ENCODE data around the gene PADI6. TPM values are rescaled to one million over a fixed set of nuclear protein-coding genes. Genes with fewer than 3 reads are reported as not detected.
A peak's percentile ranks its signal among the peaks of the same experiment; 100 is the strongest.

Gene PADI6
- total and polyA plus RNA-seq, 7 experiments from 2014 or later = not detected

DNA sequence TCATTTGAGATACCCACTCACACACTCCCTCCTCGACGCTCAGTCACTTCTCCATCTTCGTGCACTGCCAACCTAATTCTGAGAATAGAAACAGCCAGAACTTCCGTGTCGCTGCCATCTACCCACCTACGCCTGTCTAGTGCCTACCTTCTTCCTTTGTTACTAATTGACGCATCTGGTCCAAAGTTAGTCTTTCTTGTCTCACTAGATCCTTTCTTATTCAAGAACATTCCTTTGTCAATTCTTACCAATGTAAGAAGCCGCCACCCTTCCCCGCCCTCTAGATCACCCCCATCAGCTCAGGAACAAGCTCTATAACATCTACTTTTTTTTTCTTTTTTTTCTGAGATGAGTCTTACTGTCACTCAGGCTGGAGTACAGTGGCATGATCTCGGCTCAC is 3.7 kb downstream of the PADI6 start:
- Histone ChIP-seq H3K4me3 (ENCODE audit: low read length) (no peak overlapping the region), H3K27me3 (ENCODE audit: control insufficient read depth in 2 of 2, insufficient read depth in 2 of 2, low read length in 2 of 2) (no peaks in the 10 kb centered on the region), H3K4me1 (ENCODE audit: control insufficient read depth in 2 of 2, insufficient read depth in 2 of 2, low read length in 2 of 2) (no peaks in the 10 kb centered on the region), H3K27ac (ENCODE audit: low read depth, low read length) (no peak overlapping the region), H3K9me3 (ENCODE audit: control insufficient read depth in 2 of 3, low read length in 3 of 3) (no peaks in the 10 kb centered on the region), H3K36me3 (ENCODE audit: control insufficient read depth in 2 of 3, insufficient read depth in 3 of 3, low read length in 3 of 3) (no peaks in the 10 kb centered on the region)
- no peaks in the 10 kb centered on the region for H3K36me3 Mint-ChIP-seq
- CTCF ChIA-PET = no interaction called here
- ATAC-seq = no peak
- peaks cover 0 to 10% (median 3%) of the 10 kb centered on the region in 5 donors for H3K27me3 Mint-ChIP-seq
- H3K4me3 Mint-ChIP-seq = no peak overlapping the region
- no peak for DNase-seq
- no peaks in the 10 kb centered on the region for H3K4me1 Mint-ChIP-seq
- intact Hi-C loops (cut with micrococcal nuclease) = no loop called here
- no peak overlapping the region for H3K27ac Mint-ChIP-seq
- POLR2A ChIA-PET = no interaction called here
- H3K9me3 Mint-ChIP-seq = no peaks in the 10 kb centered on the region

DNA sequence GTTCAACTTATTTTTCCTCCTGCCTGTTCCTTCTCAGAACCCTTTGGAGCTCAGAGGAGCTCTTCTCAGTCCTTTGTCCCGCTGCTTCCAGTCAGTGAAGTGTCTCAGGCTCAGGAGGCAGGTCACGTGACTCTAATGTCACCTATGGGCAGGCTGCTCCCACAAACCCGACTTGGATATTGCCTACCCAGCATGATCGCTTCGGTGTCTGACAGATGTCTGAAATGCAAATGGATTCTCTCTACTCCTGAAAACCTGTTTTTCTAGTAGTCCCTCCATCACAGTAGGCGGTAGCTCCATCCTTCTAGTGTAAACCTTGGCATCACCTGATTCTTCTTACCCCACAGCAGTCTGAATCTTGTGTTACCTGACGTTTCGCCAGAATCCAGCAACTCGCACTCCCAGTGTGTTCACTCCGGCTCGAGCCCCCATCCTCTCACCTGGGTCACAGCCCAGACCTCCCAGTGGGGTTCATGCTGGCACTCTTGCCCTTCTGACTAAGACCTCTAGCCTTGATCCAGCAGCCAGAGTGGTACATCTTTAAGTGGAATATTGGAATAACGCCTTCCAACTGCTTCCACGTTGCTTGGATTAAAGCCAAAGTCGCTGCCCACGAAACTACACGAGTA is 5.4 kb downstream of the PADI6 start:
- no peaks in the 10 kb centered on the region for H3K9me3 ChIP-seq (ENCODE audit: control insufficient read depth in 2 of 3, low read length in 3 of 3)
- DNase-seq = no peak
- ATAC-seq = no peak
- H3K4me1 ChIP-seq (ENCODE audit: control insufficient read depth in 2 of 2, insufficient read depth in 2 of 2, low read length in 2 of 2) = no peaks in the 10 kb centered on the region
- CTCF ChIA-PET = no interaction called here
- Mint-ChIP-seq H3K27ac (no peak overlapping the region), H3K4me3 (no peak overlapping the region), H3K4me1 (no peaks in the 10 kb centered on the region), H3K9me3 (no peaks in the 10 kb centered on the region), H3K36me3 (no peaks in the 10 kb centered on the region), H3K27me3 (peaks cover 4 to 10% (median 6%) of the 10 kb centered on the region in 5 donors)
- intact Hi-C loops (cut with micrococcal nuclease) = no loop called here
- no peaks in the 10 kb centered on the region for H3K36me3 ChIP-seq (ENCODE audit: control insufficient read depth in 2 of 3, insufficient read depth in 3 of 3, low read length in 3 of 3)
- H3K4me3 ChIP-seq (ENCODE audit: low read length) = no peak overlapping the region
- H3K27me3 ChIP-seq (ENCODE audit: control insufficient read depth in 2 of 2, insufficient read depth in 2 of 2, low read length in 2 of 2) = no peaks in the 10 kb centered on the region
- POLR2A ChIA-PET = no interaction called here
- H3K27ac ChIP-seq (ENCODE audit: low read depth, low read length) = no peak overlapping the region

DNA sequence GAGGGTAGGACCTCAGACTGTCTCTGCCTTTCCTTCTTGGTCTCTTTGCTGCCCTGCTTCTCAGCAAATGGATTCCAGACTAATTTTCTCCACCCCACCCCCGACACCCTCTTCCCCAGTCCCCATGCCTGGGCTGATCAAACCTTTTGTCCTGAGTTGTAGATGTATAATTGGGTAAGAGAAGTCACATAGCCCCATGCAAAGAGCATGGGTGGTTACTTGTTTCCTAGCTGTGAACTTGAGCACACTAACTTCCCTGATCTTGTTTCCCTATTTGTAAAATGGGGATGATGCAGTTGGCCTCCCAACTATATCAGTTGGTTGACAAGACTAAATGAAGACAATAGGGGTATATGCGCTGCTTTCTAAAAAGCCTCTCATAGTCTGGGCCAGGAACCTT is 9.2 kb downstream of the PADI6 start:
- Histone ChIP-seq H3K27me3 (ENCODE audit: control insufficient read depth in 2 of 2, insufficient read depth in 2 of 2, low read length in 2 of 2) (no peaks in the 10 kb centered on the region), H3K36me3 (ENCODE audit: control insufficient read depth in 2 of 3, insufficient read depth in 3 of 3, low read length in 3 of 3) (no peaks in the 10 kb centered on the region), H3K4me1 (ENCODE audit: control insufficient read depth in 2 of 2, insufficient read depth in 2 of 2, low read length in 2 of 2) (no peaks in the 10 kb centered on the region), H3K4me3 (ENCODE audit: low read length) (no peak overlapping the region), H3K9me3 (ENCODE audit: control insufficient read depth in 2 of 3, low read length in 3 of 3) (no peaks in the 10 kb centered on the region), H3K27ac (ENCODE audit: low read depth, low read length) (no peak overlapping the region)
- intact Hi-C loops (cut with micrococcal nuclease) = no loop called here
- H3K36me3 Mint-ChIP-seq = no peaks in the 10 kb centered on the region
- POLR2A ChIA-PET = no interaction called here
- no peak overlapping the region for H3K27ac Mint-ChIP-seq
- CTCF ChIA-PET = no interaction called here
- peaks cover 4 to 12% (median 9%) of the 10 kb centered on the region in 5 donors for H3K27me3 Mint-ChIP-seq
- H3K9me3 Mint-ChIP-seq = no peaks in the 10 kb centered on the region
- no peak overlapping the region for H3K4me3 Mint-ChIP-seq
- H3K4me1 Mint-ChIP-seq = no peaks in the 10 kb centered on the region
- ATAC-seq = no peak
- DNase-seq = no peak

DNA sequence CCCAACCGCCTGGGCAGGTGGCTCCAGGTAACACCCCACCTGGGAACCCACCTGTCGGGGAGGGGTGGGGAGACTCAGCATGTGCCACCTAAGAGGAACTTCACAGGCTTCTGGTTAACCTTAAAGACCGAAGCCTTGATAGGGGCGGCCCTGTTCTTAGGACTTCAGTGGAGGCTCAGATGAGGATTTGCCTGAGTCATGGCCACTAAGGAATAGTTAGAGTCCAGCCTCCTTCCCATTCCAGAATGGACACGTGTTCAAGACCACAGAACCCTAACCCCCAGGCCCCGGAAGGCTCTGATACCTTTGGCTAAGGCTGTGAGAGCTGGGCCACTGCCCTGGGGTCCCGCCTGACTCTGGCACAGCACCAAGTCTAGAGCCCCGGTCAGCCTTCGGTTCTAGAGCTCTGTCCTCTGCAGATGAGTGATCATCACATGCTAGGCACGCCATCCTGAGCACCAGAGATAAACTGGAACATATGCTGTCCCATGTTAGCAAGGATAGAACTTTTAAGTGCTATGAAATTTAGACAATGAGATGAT is 20.3 kb downstream of the PADI6 start:
- DNase-seq = no peak
- Histone ChIP-seq H3K4me1 (ENCODE audit: control insufficient read depth in 2 of 2, insufficient read depth in 2 of 2, low read length in 2 of 2) (no peaks in the 10 kb centered on the region), H3K4me3 (ENCODE audit: low read length) (no peak overlapping the region), H3K9me3 (ENCODE audit: control insufficient read depth in 2 of 3, low read length in 3 of 3) (no peaks in the 10 kb centered on the region), H3K27me3 (ENCODE audit: control insufficient read depth in 2 of 2, insufficient read depth in 2 of 2, low read length in 2 of 2) (no peaks in the 10 kb centered on the region), H3K36me3 (ENCODE audit: control insufficient read depth in 2 of 3, insufficient read depth in 3 of 3, low read length in 3 of 3) (no peaks in the 10 kb centered on the region), H3K27ac (ENCODE audit: low read depth, low read length) (no peak overlapping the region)
- ChIA-PET POLR2A (no interaction called here), CTCF (no interaction called here)
- Mint-ChIP-seq H3K4me1 (peaks cover 0 to 7% (median 0%) of the 10 kb centered on the region in 7 donors), H3K27me3 (peaks cover 0 to 3% (median 0%) of the 10 kb centered on the region in 5 donors), H3K4me3 (no peak overlapping the region), H3K36me3 (no peaks in the 10 kb centered on the region), H3K9me3 (no peaks in the 10 kb centered on the region), H3K27ac (peak overlapping the region in 1 of 9 donors; percentile 36)
- intact Hi-C loops (cut with micrococcal nuclease) = no loop called here
- no peak for ATAC-seq

DNA sequence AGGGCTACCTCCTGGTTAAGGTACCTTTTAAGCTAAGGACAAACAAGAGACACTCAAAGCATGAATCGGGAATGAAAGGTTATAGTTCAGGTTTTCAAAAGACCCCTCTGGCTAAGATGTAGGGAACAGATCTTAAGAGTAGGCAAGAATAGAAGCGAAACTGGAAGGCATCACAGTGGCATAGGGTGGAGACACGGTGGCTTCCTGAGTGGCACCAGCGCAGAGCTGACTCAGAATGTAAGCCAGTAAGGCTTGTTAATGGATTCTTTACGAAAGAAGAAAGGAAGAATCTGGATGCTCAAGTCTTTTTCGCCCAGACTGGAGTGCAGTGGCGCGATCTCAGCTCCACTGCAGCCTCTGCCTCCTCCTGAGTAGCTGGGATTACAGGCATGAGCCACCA is 21.2 kb downstream of the PADI6 start:
- intact Hi-C loops (cut with micrococcal nuclease) = no loop called here
- no peaks in the 10 kb centered on the region for H3K27me3 ChIP-seq (ENCODE audit: control insufficient read depth in 2 of 2, insufficient read depth in 2 of 2, low read length in 2 of 2)
- ATAC-seq (peak; percentile 69), DNase-seq (no peak)
- Mint-ChIP-seq H3K4me3 (no peak overlapping the region), H3K9me3 (no peaks in the 10 kb centered on the region), H3K27me3 (peaks cover 0 to 3% (median 0%) of the 10 kb centered on the region in 5 donors), H3K27ac (no peak overlapping the region), H3K4me1 (peaks cover 0 to 7% (median 0%) of the 10 kb centered on the region in 7 donors), H3K36me3 (no peaks in the 10 kb centered on the region)
- H3K36me3 ChIP-seq (ENCODE audit: control insufficient read depth in 2 of 3, insufficient read depth in 3 of 3, low read length in 3 of 3) = no peaks in the 10 kb centered on the region
- H3K27ac ChIP-seq (ENCODE audit: low read depth, low read length) = no peak overlapping the region
- CTCF ChIA-PET = no interaction called here
- no peak overlapping the region for H3K4me3 ChIP-seq (ENCODE audit: low read length)
- POLR2A ChIA-PET = no interaction called here
- no peaks in the 10 kb centered on the region for H3K4me1 ChIP-seq (ENCODE audit: control insufficient read depth in 2 of 2, insufficient read depth in 2 of 2, low read length in 2 of 2)
- no peaks in the 10 kb centered on the region for H3K9me3 ChIP-seq (ENCODE audit: control insufficient read depth in 2 of 3, low read length in 3 of 3)

DNA sequence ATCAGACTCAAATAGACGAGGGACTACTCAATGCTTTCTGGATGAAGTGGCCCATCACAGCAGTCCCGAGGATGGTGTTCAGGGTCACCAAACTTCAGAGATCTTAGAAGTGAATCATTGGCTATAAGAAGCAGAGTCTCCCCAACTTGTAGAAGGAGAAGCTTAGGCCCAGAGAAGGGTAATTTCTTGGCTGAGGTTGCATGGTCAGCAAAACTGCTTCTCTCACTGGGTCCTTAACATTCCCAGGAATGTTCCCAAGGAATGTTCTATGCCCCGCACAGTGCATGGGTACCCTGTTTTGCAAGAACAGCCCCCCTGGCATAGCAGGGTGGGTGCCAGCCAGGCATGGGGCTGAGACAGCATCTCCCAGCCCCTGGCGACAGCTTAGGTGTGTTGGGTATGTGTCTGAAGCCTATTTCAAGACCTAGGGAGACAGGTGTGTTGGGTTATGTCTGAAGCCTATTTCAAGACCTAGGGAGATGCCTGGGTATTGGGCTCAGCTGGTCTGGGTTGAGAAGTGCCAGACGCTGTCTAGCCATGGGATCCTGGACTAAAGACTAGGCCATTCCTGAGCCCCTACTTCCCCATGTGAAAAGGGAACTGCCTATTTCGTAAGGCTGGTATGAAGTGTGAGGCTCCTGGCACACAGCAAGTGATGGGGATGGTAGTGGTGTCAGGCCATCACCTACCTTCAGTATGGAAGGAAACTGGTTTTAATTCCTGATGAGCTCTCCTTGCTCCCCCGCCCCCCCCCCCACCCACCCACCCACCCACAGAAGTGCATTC is 26.1 kb downstream of the PADI6 start:
- no peak overlapping the region for H3K4me3 Mint-ChIP-seq
- peak; percentile 73 for ATAC-seq
- ChIA-PET POLR2A (no interaction called here), CTCF (interaction anchor here (0.6 kb wide), 1 partner anchor 1904 kb away, joined by 4 read pairs; no protein-coding TSS in a partner anchor)
- no peaks in the 10 kb centered on the region for H3K36me3 Mint-ChIP-seq
- no peaks in the 10 kb centered on the region for H3K4me1 ChIP-seq (ENCODE audit: control insufficient read depth in 2 of 2, insufficient read depth in 2 of 2, low read length in 2 of 2)
- H3K27me3 Mint-ChIP-seq = no peaks in the 10 kb centered on the region
- DNase-seq = no peak
- no peak overlapping the region for H3K27ac ChIP-seq (ENCODE audit: low read depth, low read length)
- no peak overlapping the region for H3K4me3 ChIP-seq (ENCODE audit: low read length)
- no peaks in the 10 kb centered on the region for H3K9me3 Mint-ChIP-seq
- H3K27ac Mint-ChIP-seq = no peak overlapping the region
- peaks cover 0 to 5% (median 0%) of the 10 kb centered on the region in 7 donors for H3K4me1 Mint-ChIP-seq
- intact Hi-C loops (cut with micrococcal nuclease) = no loop called here
- no peaks in the 10 kb centered on the region for H3K36me3 ChIP-seq (ENCODE audit: control insufficient read depth in 2 of 3, insufficient read depth in 3 of 3, low read length in 3 of 3)
- no peaks in the 10 kb centered on the region for H3K27me3 ChIP-seq (ENCODE audit: control insufficient read depth in 2 of 2, insufficient read depth in 2 of 2, low read length in 2 of 2)
- H3K9me3 ChIP-seq (ENCODE audit: control insufficient read depth in 2 of 3, low read length in 3 of 3) = no peaks in the 10 kb centered on the region

Data from naive thymus-derived CD4-positive, alpha-beta T cell (primary cell).